Esophagus mucosa (tissue), 1 donor: Measurements from ENCODE around the gene LDHD. TPM values are rescaled to one million over a fixed set of nuclear protein-coding genes. Genes with fewer than 3 reads are reported as not detected.
A peak's percentile ranks its signal among the peaks of the same experiment; 100 is the strongest.

ENCODE experiments used
- ATAC-seq: fragments of 200-7000 bp; cut with Tn5 transposase; one replicate; pipeline ENCODE4 v1.9.1; 2020
- total RNA-seq: library from RNA; stranded (reverse); gene quantifications from one replicate; pipeline ENCODE4 v1.2.4, GENCODE V29; 2023
- donor health status: DM: yes; HTN: yes; CAD: no.

LDHD gene
- total RNA-seq, 1 donor from 2014 or later, result 9.2 TPM

GRCh38 chr16:75114179-75114945, 2.2 kb downstream of the LDHD start:
- ATAC-seq, result no peak

- ATAC-seq, result no peak
Measured at GRCh38 chr16:75113541-75114121, 2.9 kb downstream of the LDHD start.

GRCh38 chr16:75112734-75113491, 3.7 kb downstream of the LDHD start:
- no peak for ATAC-seq

GRCh38 chr16:75111961-75112733, 4.4 kb downstream of the LDHD start:
- no peak for ATAC-seq

- ATAC-seq, result no peak
Measured at GRCh38 chr16:75111514-75111940, 5.1 kb downstream of the LDHD start.

GRCh38 chr16:75110637-75111513, 5.7 kb downstream of the LDHD start:
- ATAC-seq, result peak; percentile 51

GRCh38 chr16:75109732-75110243, 6.8 kb downstream of the LDHD start:
- ATAC-seq, result peak; percentile 14

GRCh38 chr16:75108792-75109731, 7.5 kb downstream of the LDHD start:
- ATAC-seq, result peak; percentile 80

- no peak for ATAC-seq
Measured at GRCh38 chr16:75107505-75107904, 9.1 kb downstream of the LDHD start.

GRCh38 chr16:75106351-75107274, 10.0 kb downstream of the LDHD start:
- ATAC-seq, result no peak

GRCh38 chr16:75105306-75106061, 11.1 kb downstream of the LDHD start:
- no peak for ATAC-seq

- no peak for ATAC-seq
Measured at GRCh38 chr16:75104836-75105235, 11.7 kb downstream of the LDHD start.

GRCh38 chr16:75103994-75104393, 12.6 kb downstream of the LDHD start:
- no peak for ATAC-seq

- ATAC-seq, result no peak
Measured at GRCh38 chr16:75102595-75102994, 14.0 kb downstream of the LDHD start.

GRCh38 chr16:75101635-75102034, 14.9 kb downstream of the LDHD start:
- no peak for ATAC-seq

GRCh38 chr16:75100603-75100990, 16.0 kb downstream of the LDHD start:
- ATAC-seq, result no peak

GRCh38 chr16:75099738-75100602, 16.6 kb downstream of the LDHD start:
- no peak for ATAC-seq
